Loucy (cell line): ENCODE results near the gene DNASE1.

Experiments
- H2AFZ ChIP-seq: fragments of 200-600 bp; sonication (generic); 2 replicates; pipeline ENCODE4 v1.6.0; 2016; ENCODE audit warnings: antibody characterized with exemption, mild to moderate bottlenecking, low read length, moderate library complexity
- H3F3A ChIP-seq: fragments of 200-600 bp; 2 replicates; pipeline ENCODE4 v1.6.0; 2016; ENCODE audit warnings: antibody characterized with exemption, low read depth, mild to moderate bottlenecking
- H3K27me3 ChIP-seq: fragments of 200-600 bp; sonication (generic); 2 replicates; pipeline ENCODE4 v1.6.1; 2014; ENCODE audit warnings: low read length, mild to moderate bottlenecking; ENCODE audit not compliant: insufficient read depth, poor library complexity, severe bottlenecking
- H3K36me3 ChIP-seq: fragments of 200-600 bp; sonication (generic); 2 replicates; pipeline ENCODE4 v1.6.1; 2016; ENCODE audit warnings: low read length; ENCODE audit not compliant: insufficient read depth
- H3K4me1 ChIP-seq: fragments of 200-600 bp; sonication (generic); 2 replicates; pipeline ENCODE4 v1.5.1; 2014; ENCODE audit warnings: low read length, mild to moderate bottlenecking; ENCODE audit not compliant: insufficient read depth, poor library complexity, severe bottlenecking
- H3K4me2 ChIP-seq: fragments of 200-600 bp; sonication (generic); 2 replicates; pipeline ENCODE4 v1.6.0; 2014; ENCODE audit warnings: antibody characterized with exemption, low read length, low read depth, mild to moderate bottlenecking; ENCODE audit not compliant: poor library complexity, severe bottlenecking
- H3K4me3 ChIP-seq: fragments of 200-600 bp; sonication (generic); 2 replicates; pipeline ENCODE4 v1.5.1; 2014; ENCODE audit warnings: low read length, mild to moderate bottlenecking, mixed read lengths; ENCODE audit not compliant: poor library complexity, severe bottlenecking
- H3K79me2 ChIP-seq: fragments of 200-600 bp; sonication (generic); 2 replicates; pipeline ENCODE4 v1.6.1; 2014; ENCODE audit warnings: low read length; ENCODE audit not compliant: insufficient read depth
- H3K9ac ChIP-seq: fragments of 200-600 bp; sonication (generic); 2 replicates; pipeline ENCODE4 v1.6.0; 2014; ENCODE audit warnings: mild to moderate bottlenecking, low read depth, low read length, moderate library complexity; ENCODE audit not compliant: poor library complexity, severe bottlenecking
- H3K9me2 ChIP-seq: fragments of 200-600 bp; sonication (generic); replicated peaks from 2 replicates; pipeline ENCODE4 v1.6.1; 2016; ENCODE audit warnings: low read depth, low read length, mixed read lengths
- H3K9me3 ChIP-seq: fragments of 200-600 bp; sonication (generic); 2 replicates; pipeline ENCODE4 v1.6.1; 2014; ENCODE audit warnings: mild to moderate bottlenecking, antibody characterized with exemption, low read length, low read depth; ENCODE audit not compliant: insufficient read depth
- H4K20me1 ChIP-seq: fragments of 200-600 bp; sonication (generic); 2 replicates; pipeline ENCODE4 v1.6.0; 2014; ENCODE audit warnings: antibody characterized with exemption, low read length, mild to moderate bottlenecking; ENCODE audit not compliant: insufficient read depth, poor library complexity, severe bottlenecking
- CTCF ChIP-seq: fragments of 200-600 bp; sonication (generic); conservative IDR thresholded peaks from 2 replicates; pipeline ENCODE4 v1.5.1; 2014; ENCODE audit warnings: mild to moderate bottlenecking, antibody characterized with exemption, low read length
- EZH2phosphoT487 ChIP-seq: fragments of 200-600 bp; IDR thresholded peaks from 2 replicates; pipeline ENCODE4 v1.6.1; 2018; ENCODE audit warnings: antibody characterized with exemption, mild to moderate bottlenecking, moderate library complexity, borderline replicate concordance

DNASE1 gene

GRCh38 chr16:3673676-3674377, 19.3 kb downstream of the DNASE1 start:
- Histone ChIP-seq H3K9me2 (no peaks in the 10 kb centered on the region), H2AFZ (no peak overlapping the region), H3K9me3 (no peaks in the 10 kb centered on the region), H3K4me1 (peaks cover 20% of the 10 kb centered on the region), H4K20me1 (no peaks in the 10 kb centered on the region), H3K27me3 (no peaks in the 10 kb centered on the region), H3K79me2 (no peaks in the 10 kb centered on the region), H3K4me3 (no peak overlapping the region), H3K4me2 (no peak overlapping the region), H3K36me3 (no peaks in the 10 kb centered on the region; the same call in 1 of the 2 replicates), H3F3A (no peaks in the 10 kb centered on the region), H3K9ac (no peak overlapping the region)
- TF ChIP-seq CTCF (no peak), EZH2phosphoT487 (no peak)

- Histone ChIP-seq H3K36me3 (no peaks in the 10 kb centered on the region; the same call in 1 of the 2 replicates), H3K9ac (no peak overlapping the region), H3K4me2 (no peak overlapping the region), H3K9me2 (no peaks in the 10 kb centered on the region), H3K4me3 (no peak overlapping the region), H3K27me3 (no peaks in the 10 kb centered on the region), H3K4me1 (peaks cover 18% of the 10 kb centered on the region), H3K79me2 (no peaks in the 10 kb centered on the region), H4K20me1 (no peaks in the 10 kb centered on the region), H3K9me3 (no peaks in the 10 kb centered on the region), H3F3A (no peaks in the 10 kb centered on the region), H2AFZ (no peak overlapping the region)
- TF ChIP-seq CTCF = no peak
- TF ChIP-seq EZH2phosphoT487 = no peak
These were observed 20.2 kb downstream of the DNASE1 start for GRCh38 chr16:3674513-3675295.

GRCh38 chr16:3675601-3676130, 21.2 kb downstream of the DNASE1 start:
- no peaks in the 10 kb centered on the region for H3K79me2 ChIP-seq
- no peak for TF ChIP-seq EZH2phosphoT487
- no peak for TF ChIP-seq CTCF
- no peaks in the 10 kb centered on the region for H3K27me3 ChIP-seq
- no peak overlapping the region for H2AFZ ChIP-seq
- peaks cover 11% of the 10 kb centered on the region for H3K4me1 ChIP-seq
- no peaks in the 10 kb centered on the region; the same call in 1 of the 2 replicates for H3K36me3 ChIP-seq
- no peak overlapping the region for H3K9ac ChIP-seq
- no peak overlapping the region for H3K4me2 ChIP-seq
- H3F3A ChIP-seq = no peaks in the 10 kb centered on the region
- no peak overlapping the region for H3K4me3 ChIP-seq
- no peaks in the 10 kb centered on the region for H4K20me1 ChIP-seq
- H3K9me2 ChIP-seq = no peaks in the 10 kb centered on the region
- no peaks in the 10 kb centered on the region for H3K9me3 ChIP-seq
